Measurements from ENCODE around the gene BRD4.
"Not testable (repeated sequence)": the region's sequence is repeated elsewhere in the genome, so short reads cannot be mapped to it uniquely, and the experiment has no call there.

BRD4 gene

GRCh38 chr19:15335992-15336391, 3.7 kb upstream of the BRD4 start:
- peaks cover 22% of the 10 kb centered on the region for H3K4me1 Mint-ChIP-seq (ENCODE audit: low read depth)
- H3K27ac Mint-ChIP-seq; H3K4me3 Mint-ChIP-seq; H3K36me3 Mint-ChIP-seq (ENCODE audit: low read depth); H3K27me3 Mint-ChIP-seq; H3K9me3 Mint-ChIP-seq: not testable (repeated sequence)

GRCh38 chr19:15331419-15332310, 674 bp downstream of the BRD4 start:
- Mint-ChIP-seq H3K4me1 (ENCODE audit: low read depth) (peaks cover 65% of the 10 kb centered on the region), H3K4me3 (peak overlapping the region; percentile 96), H3K9me3 (no peaks in the 10 kb centered on the region), H3K27me3 (no peaks in the 10 kb centered on the region), H3K36me3 (ENCODE audit: low read depth) (peaks cover 29% of the 10 kb centered on the region), H3K27ac (peak overlapping the region; percentile 98)

GRCh38 chr19:15330801-15331418, 1.4 kb downstream of the BRD4 start:
- H3K9me3 Mint-ChIP-seq, result no peaks in the 10 kb centered on the region
- peaks cover 73% of the 10 kb centered on the region for H3K4me1 Mint-ChIP-seq (ENCODE audit: low read depth)

GRCh38 chr19:15328312-15328711, 4.0 kb downstream of the BRD4 start:
- H3K4me1 Mint-ChIP-seq (ENCODE audit: low read depth), result peaks cover 89% of the 10 kb centered on the region
- no peaks in the 10 kb centered on the region for H3K9me3 Mint-ChIP-seq
- no peak overlapping the region for H3K27ac Mint-ChIP-seq
- H3K36me3 Mint-ChIP-seq (ENCODE audit: low read depth), result peaks cover 33% of the 10 kb centered on the region
- no peaks in the 10 kb centered on the region for H3K27me3 Mint-ChIP-seq
- H3K4me3 Mint-ChIP-seq, result peak overlapping the region; percentile 17

More at GRCh38 chr19:15330801-15331418, 1.4 kb downstream of the BRD4 start:
- H3K4me3 Mint-ChIP-seq, result peak overlapping the region; percentile 96
- H3K36me3 Mint-ChIP-seq (ENCODE audit: low read depth), result peaks cover 31% of the 10 kb centered on the region
- no peaks in the 10 kb centered on the region for H3K27me3 Mint-ChIP-seq
- H3K27ac Mint-ChIP-seq, result peak overlapping the region; percentile 98

GRCh38 chr19:15324791-15325519, 7.4 kb downstream of the BRD4 start:
- peaks cover 30% of the 10 kb centered on the region for H3K36me3 Mint-ChIP-seq (ENCODE audit: low read depth)
- H3K27ac Mint-ChIP-seq, result peak overlapping the region; percentile 59
- no peaks in the 10 kb centered on the region for H3K9me3 Mint-ChIP-seq
- no peaks in the 10 kb centered on the region for H3K27me3 Mint-ChIP-seq
- H3K4me3 Mint-ChIP-seq, result peak overlapping the region; percentile 12
- peaks cover 96% of the 10 kb centered on the region for H3K4me1 Mint-ChIP-seq (ENCODE audit: low read depth)

GRCh38 chr19:15323496-15324235, 8.7 kb downstream of the BRD4 start:
- H3K4me3 Mint-ChIP-seq, result peak overlapping the region; percentile 47
- H3K36me3 Mint-ChIP-seq (ENCODE audit: low read depth), result peaks cover 21% of the 10 kb centered on the region
- H3K27ac Mint-ChIP-seq, result peak overlapping the region; percentile 81
- H3K27me3 Mint-ChIP-seq, result no peaks in the 10 kb centered on the region
- no peaks in the 10 kb centered on the region for H3K9me3 Mint-ChIP-seq
- peaks cover 96% of the 10 kb centered on the region for H3K4me1 Mint-ChIP-seq (ENCODE audit: low read depth)

- Mint-ChIP-seq H3K9me3 (no peaks in the 10 kb centered on the region), H3K4me3 (peak overlapping the region; percentile 27), H3K27me3 (no peaks in the 10 kb centered on the region), H3K36me3 (ENCODE audit: low read depth) (peaks cover 22% of the 10 kb centered on the region), H3K27ac (peak overlapping the region; percentile 72), H3K4me1 (ENCODE audit: low read depth) (peaks cover 96% of the 10 kb centered on the region)
These were observed 10.6 kb downstream of the BRD4 start for GRCh38 chr19:15321739-15322138.

- Mint-ChIP-seq H3K9me3 (no peaks in the 10 kb centered on the region), H3K27me3 (no peaks in the 10 kb centered on the region), H3K4me3 (no peak overlapping the region), H3K27ac (peak overlapping the region; percentile 47), H3K4me1 (ENCODE audit: low read depth) (peaks cover 93% of the 10 kb centered on the region), H3K36me3 (ENCODE audit: low read depth) (peaks cover 24% of the 10 kb centered on the region)
These were observed 12.2 kb downstream of the BRD4 start for GRCh38 chr19:15320116-15320515.

- Mint-ChIP-seq H3K36me3 (ENCODE audit: low read depth) (peaks cover 21% of the 10 kb centered on the region), H3K27me3 (no peaks in the 10 kb centered on the region), H3K27ac (peak overlapping the region; percentile 90), H3K9me3 (no peaks in the 10 kb centered on the region), H3K4me3 (peak overlapping the region; percentile 48), H3K4me1 (ENCODE audit: low read depth) (peaks cover 90% of the 10 kb centered on the region)
These were observed 14.1 kb downstream of the BRD4 start for GRCh38 chr19:15318241-15318691.

GRCh38 chr19:15317392-15318071, 14.8 kb downstream of the BRD4 start:
- H3K27me3 Mint-ChIP-seq, result no peaks in the 10 kb centered on the region
- H3K4me1 Mint-ChIP-seq (ENCODE audit: low read depth), result peaks cover 90% of the 10 kb centered on the region
- peak overlapping the region; percentile 91 for H3K27ac Mint-ChIP-seq

GRCh38 chr19:15316498-15316897, 15.8 kb downstream of the BRD4 start:
- H3K4me3 Mint-ChIP-seq, result peak overlapping the region; percentile 53
- no peaks in the 10 kb centered on the region for H3K9me3 Mint-ChIP-seq
- peaks cover 93% of the 10 kb centered on the region for H3K4me1 Mint-ChIP-seq (ENCODE audit: low read depth)
- peaks cover 17% of the 10 kb centered on the region for H3K36me3 Mint-ChIP-seq (ENCODE audit: low read depth)
- peak overlapping the region; percentile 91 for H3K27ac Mint-ChIP-seq
- no peaks in the 10 kb centered on the region for H3K27me3 Mint-ChIP-seq

More at GRCh38 chr19:15317392-15318071, 14.8 kb downstream of the BRD4 start:
- Mint-ChIP-seq H3K36me3 (ENCODE audit: low read depth) (peaks cover 18% of the 10 kb centered on the region), H3K4me3 (peak overlapping the region; percentile 53), H3K9me3 (no peaks in the 10 kb centered on the region)

- Mint-ChIP-seq H3K27ac (peak overlapping the region; percentile 75), H3K4me1 (ENCODE audit: low read depth) (peaks cover 93% of the 10 kb centered on the region), H3K4me3 (peak overlapping the region; percentile 17), H3K36me3 (ENCODE audit: low read depth) (peaks cover 17% of the 10 kb centered on the region), H3K9me3 (no peaks in the 10 kb centered on the region), H3K27me3 (no peaks in the 10 kb centered on the region)
These were observed 17.2 kb downstream of the BRD4 start for GRCh38 chr19:15315101-15315500.

GRCh38 chr19:15313649-15314279, 18.6 kb downstream of the BRD4 start:
- H3K27me3 Mint-ChIP-seq, result no peaks in the 10 kb centered on the region
- peaks cover 22% of the 10 kb centered on the region for H3K36me3 Mint-ChIP-seq (ENCODE audit: low read depth)
- H3K27ac Mint-ChIP-seq, result peak overlapping the region; percentile 42
- H3K4me3 Mint-ChIP-seq, result no peak overlapping the region
- H3K4me1 Mint-ChIP-seq (ENCODE audit: low read depth), result peaks cover 92% of the 10 kb centered on the region
- H3K9me3 Mint-ChIP-seq, result no peaks in the 10 kb centered on the region
